CD4-positive, alpha-beta T cell treated with Interleukin-17A for 4 hours (primary cell): ENCODE data around the gene NDRG4.

Experiments
- DNase-seq: peaks from one replicate; pipeline ENCODE4 v3.0.0-alpha.2; 2020; ENCODE audit warnings: mixed read lengths

The NDRG4 gene

GRCh38 chr16:58556678-58557077 is 56.7 kb downstream of the NDRG4 start:
- DNase-seq: no peak
